K562 (cell line): ENCODE measurements around the gene GRM5. TPM values are rescaled to one million over a fixed set of nuclear protein-coding genes. Genes with fewer than 3 reads are reported as not detected.

ENCODE experiments used
- ATAC-seq: fragments of 200-7000 bp; cut with Tn5 transposase; 3 replicates; pipeline ENCODE4 v1.9.1; 2020; ENCODE audit warnings: moderate library complexity
- BruUV-seq: library from RNA; stranded (reverse); fragments of 400-500 nt; replicated peaks from 2 replicates; lab custom pipeline; 2021; lab: Mats Ljungman, UMichigan
- CTCF ChIA-PET: fragments of 300-600 bp; formaldehyde crosslinking; extraction: SDS; loops from one replicate; lab custom pipeline; 2021; ENCODE audit warnings: low intra/inter-chr PET ratio; lab: Yijun Ruan, JAX
- POLR2A ChIA-PET: fragments of 300-600, 350-650 bp; sonication (Branson Sonifier 250); formaldehyde crosslinking; extraction: SDS; loops from one replicate; lab custom pipeline; 2021; ENCODE audit warnings: antibody characterized with exemption, inconsistent platforms; lab: Yijun Ruan, JAX
- DNase-seq, 4 experiments: peaks; one replicate each; pipeline versions ENCODE4 v3.0.0 to v3.0.0-alpha.2; 2011 to 2018; ENCODE audit warnings: low spot score in 3 of 4, mixed read lengths in 3 of 4; ENCODE audit errors: extremely low read depth in 1 of 4
- FAIRE-seq: peaks from 2 replicates; lab custom pipeline; 2011; peaks lifted over from hg19 to GRCh38; lab: Jason Lieb, UNC
- H2AFZ ChIP-seq: 2 replicates; pipeline ENCODE4 v1.6.0; 2011; ENCODE audit warnings: low read depth, low read length, control low read depth, inconsistent platforms
- H3K27ac ChIP-seq: fragments of 200-600 bp; 3 replicates; pipeline ENCODE4 v1.8.0; 2011; ENCODE audit warnings: low read depth, mild to moderate bottlenecking, control low read depth, inconsistent platforms, low read length, moderate library complexity, mixed read lengths; ENCODE audit errors: extremely low read depth
- H3K27me3 ChIP-seq, 2 experiments: fragments of 300-600 bp in 1 of 2; 2 replicates in 1 of 2; 3 replicates in 1 of 2; pipeline versions ENCODE4 v1.6.0 to v1.8.0; 2011; ENCODE audit warnings: inconsistent platforms in 2 of 2, low read length in 2 of 2, mild to moderate bottlenecking in 1 of 2, mixed read lengths in 1 of 2, moderate library complexity in 1 of 2; ENCODE audit not compliant: control insufficient read depth in 2 of 2, insufficient read depth in 2 of 2
- H3K36me3 ChIP-seq: fragments of 300-600 bp; 3 replicates; pipeline ENCODE4 v1.8.0; 2011; ENCODE audit warnings: mild to moderate bottlenecking, low read length, inconsistent platforms; ENCODE audit not compliant: control insufficient read depth, insufficient read depth
- H3K4me1 ChIP-seq, 2 experiments: fragments of 200-600 bp in 1 of 2; replicated peaks in 1 of 2; 2 replicates in 1 of 2; 3 replicates in 1 of 2; pipeline versions ENCODE4 v1.5.1 to v1.8.0; 2011; ENCODE audit warnings: inconsistent platforms in 2 of 2, low read length in 2 of 2, mild to moderate bottlenecking in 1 of 2, mixed read lengths in 1 of 2, moderate library complexity in 1 of 2; ENCODE audit not compliant: control insufficient read depth in 2 of 2, insufficient read depth in 2 of 2
- H3K4me2 ChIP-seq: 2 replicates; pipeline ENCODE4 v1.6.1; 2011; ENCODE audit warnings: low read length, control low read depth, inconsistent platforms, mixed read lengths; ENCODE audit not compliant: insufficient read depth
- H3K4me3 ChIP-seq: fragments of 200-600 bp; sonication (generic), shearing (Covaris generic); 2 replicates; pipeline ENCODE4 v1.5.1; 2016; ENCODE audit warnings: control low read depth, inconsistent platforms
- H3K79me2 ChIP-seq: fragments of 200-600 bp; 3 replicates; pipeline ENCODE4 v1.8.0; 2011; ENCODE audit warnings: low read length, inconsistent platforms; ENCODE audit not compliant: control insufficient read depth, insufficient read depth
- H3K9ac ChIP-seq, 2 experiments: 2 replicates each; pipeline versions ENCODE4 v1.6.0 to v1.6.1; 2011; ENCODE audit warnings: low read depth in 2 of 2, low read length in 2 of 2, control low read depth in 1 of 2, inconsistent platforms in 1 of 2, mild to moderate bottlenecking in 1 of 2, mixed read lengths in 1 of 2; ENCODE audit not compliant: insufficient read depth in 1 of 2
- H3K9me1 ChIP-seq: one replicate; pipeline ENCODE4 v1.6.0; 2011; ENCODE audit warnings: inconsistent platforms, mild to moderate bottlenecking, low read length, moderate library complexity; ENCODE audit not compliant: control insufficient read depth, insufficient read depth
- H3K9me3 ChIP-seq: replicated peaks from 2 replicates; pipeline ENCODE4 v1.5.1; 2011; ENCODE audit warnings: low read depth, low read length, inconsistent platforms; ENCODE audit not compliant: control insufficient read depth, insufficient read depth
- H4K20me1 ChIP-seq: replicated peaks from 2 replicates; pipeline ENCODE4 v1.6.1; 2011; ENCODE audit warnings: low read length, inconsistent platforms, mixed read lengths; ENCODE audit not compliant: control insufficient read depth, insufficient read depth
- C11orf30 ChIP-seq: fragments of 450-650 bp; IDR thresholded peaks from 2 replicates; pipeline ENCODE4 v1.6.1; 2016; ENCODE audit warnings: low read depth, mild to moderate bottlenecking
- CEBPZ ChIP-seq: fragments of 150-350 bp; IDR thresholded peaks from 2 replicates; pipeline ENCODE4 v1.6.1; 2014; ENCODE audit warnings: low read depth, mild to moderate bottlenecking, low read length, borderline replicate concordance
- CHCHD3 ChIP-seq: fragments of 250-450 bp; sonication (Bioruptor Pico); IDR thresholded peaks from 2 replicates; pipeline ENCODE4 v2.1.2; 2022; ENCODE audit warnings: mild to moderate bottlenecking
- KLF1 ChIP-seq: fragments of 450-650 bp; IDR thresholded peaks from 2 replicates; pipeline ENCODE4 v1.6.1; 2016; ENCODE audit warnings: missing genetic modification characterization, missing compliant biosample characterization
- POLR3G ChIP-seq: IDR thresholded peaks from 2 replicates; pipeline ENCODE4 v1.6.1; 2011; ENCODE audit not compliant: insufficient read length, insufficient replicate concordance; ENCODE audit errors: extremely low read depth
- PTTG1 ChIP-seq: fragments of 450-650 bp; IDR thresholded peaks from 2 replicates; pipeline ENCODE4 v1.6.1; 2016; ENCODE audit warnings: low read depth, mild to moderate bottlenecking, missing genetic modification characterization, missing compliant biosample characterization
- SETDB1 ChIP-seq: IDR thresholded peaks from one replicate; pipeline ENCODE4 v1.6.1; 2012; ENCODE audit warnings: low read length, control low read depth, inconsistent platforms
- ZFP91 ChIP-seq: sonication (generic); formaldehyde crosslinking; IDR thresholded peaks from 2 replicates; pipeline ENCODE4 v1.8.0; 2022; ENCODE audit warnings: mild to moderate bottlenecking, missing genetic modification reagents
- WGBS: fragments of 100-300 bp; shearing (Covaris generic); methylation state at CpG from one replicate; pipeline ENCODE4 v1.1.6; 2016; ENCODE audit warnings: low coverage, mixed read lengths; ENCODE audit not compliant: insufficient coverage; ENCODE audit errors: missing lambda C conversion rate; 5-methylcytosine and 5-hydroxymethylcytosine counted together
- in situ Hi-C: fragments of 300-500 bp; cut with MboI; formaldehyde crosslinking; loops from 4 replicates; pipeline ENCODE4 v1.15.0; 2018; ENCODE audit warnings: inconsistent platforms, mixed read lengths
- intact Hi-C: fragments of 100-400 bp; cut with micrococcal nuclease; formaldehyde crosslinking; loops from 2 replicates; pipeline ENCODE4 v1.14.2; 2022
- polyA plus RNA-seq, 8 experiments: library from polyadenylated mRNA; depleted of rRNA in 4 of 8; stranded (reverse) in 5 of 8; unstranded in 3 of 8; fragments of >200 nt; fragmentation: Nextera tagmentation in 2 of 8; fragmentation: Illumina TruSeq in 1 of 8; extraction: Ambion mirVana in 2 of 8; extraction: Trizol in 1 of 8; gene quantifications; 2 replicates each; pipeline versions ENCODE4 v1.2.1 to v1.2.3, GENCODE V29; 2011 to 2014; ENCODE audit warnings: inconsistent platforms in 1 of 8, missing spikeins in 1 of 8
- total RNA-seq, 7 experiments: library from RNA; depleted of rRNA in 6 of 7; stranded (reverse); fragments of >200 nt in 6 of 7; fragmentation: Illumina TruSeq in 2 of 7; extraction: Trizol in 2 of 7; gene quantifications; 2 replicates each; pipeline versions ENCODE4 v1.2.1 to v1.2.3, GENCODE V29; 2011 to 2021; ENCODE audit warnings: low replicate concordance in 1 of 7
- TF ChIP-seq, protein P1 (sequence below): sonication (generic); formaldehyde crosslinking; IDR thresholded peaks from 2 replicates; pipeline ENCODE4 v1.8.1; 2022; ENCODE audit warnings: missing genetic modification reagents

The GRM5 gene
- total and polyA plus RNA-seq, 9 of the 15 experiments (the other 6 are each of a cell fraction or from before 2014, with no cell fraction given) = not detected

DNA sequence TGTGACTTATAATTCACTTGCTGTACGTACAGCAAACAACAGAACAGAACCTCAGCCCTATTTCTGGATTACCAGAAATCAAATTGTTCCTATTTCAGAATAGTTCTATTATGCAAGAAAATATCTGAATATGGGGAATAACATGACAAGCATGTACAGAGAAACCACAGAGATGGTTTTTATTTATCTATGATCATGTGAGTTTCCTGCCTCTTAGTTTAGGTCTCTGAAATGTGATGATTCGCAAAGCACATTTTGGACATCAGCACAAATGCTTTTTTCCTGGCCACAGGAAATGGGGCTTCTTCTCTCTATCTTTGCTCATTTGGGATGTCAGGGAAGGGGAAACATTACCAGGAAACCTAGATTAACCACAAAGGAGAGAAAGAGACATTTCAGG is 461.5 kb downstream of the GRM5 start:
- no peak overlapping the region for H3K9ac ChIP-seq
- H3K79me2 ChIP-seq = no peaks in the 10 kb centered on the region
- H3K27me3 ChIP-seq = no peaks in the 10 kb centered on the region
- no peak overlapping the region for H3K27ac ChIP-seq
- no peaks in the 10 kb centered on the region for H3K9me1 ChIP-seq
- TF ChIP-seq POLR3G (no peak), C11orf30 (no peak), CEBPZ (no peak), KLF1 (tag) (no peak), ZFP91 (CRISPR knock-in tag) (no peak), PTTG1 (tag) (no peak), CHCHD3 (no peak), SETDB1 (no peak)
- TF ChIP-seq, protein P1, sequence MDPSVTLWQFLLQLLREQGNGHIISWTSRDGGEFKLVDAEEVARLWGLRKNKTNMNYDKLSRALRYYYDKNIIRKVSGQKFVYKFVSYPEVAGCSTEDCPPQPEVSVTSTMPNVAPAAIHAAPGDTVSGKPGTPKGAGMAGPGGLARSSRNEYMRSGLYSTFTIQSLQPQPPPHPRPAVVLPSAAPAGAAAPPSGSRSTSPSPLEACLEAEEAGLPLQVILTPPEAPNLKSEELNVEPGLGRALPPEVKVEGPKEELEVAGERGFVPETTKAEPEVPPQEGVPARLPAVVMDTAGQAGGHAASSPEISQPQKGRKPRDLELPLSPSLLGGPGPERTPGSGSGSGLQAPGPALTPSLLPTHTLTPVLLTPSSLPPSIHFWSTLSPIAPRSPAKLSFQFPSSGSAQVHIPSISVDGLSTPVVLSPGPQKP (CRISPR knock-in tag) = no peak
- FAIRE-seq (no peak), ATAC-seq (no peak), DNase-seq (no peak)
- no peaks in the 10 kb centered on the region for H3K4me1 ChIP-seq
- 0% methylated on average over 2 of the region's 2 CpGs for WGBS
- BruUV-seq = no TSS peak
- no peaks in the 10 kb centered on the region for H3K9me3 ChIP-seq
- intact Hi-C loops (no loop called here), in situ Hi-C loops (no loop called here)
- ChIA-PET CTCF (no interaction called here), POLR2A (no interaction called here)
- H2AFZ ChIP-seq = no peak overlapping the region
- no peaks in the 10 kb centered on the region for H4K20me1 ChIP-seq
- no peak overlapping the region for H3K4me2 ChIP-seq
- no peak overlapping the region for H3K4me3 ChIP-seq
- H3K36me3 ChIP-seq = no peaks in the 10 kb centered on the region
